ENCODE results near the gene MBD3.

MBD3 gene

DNA sequence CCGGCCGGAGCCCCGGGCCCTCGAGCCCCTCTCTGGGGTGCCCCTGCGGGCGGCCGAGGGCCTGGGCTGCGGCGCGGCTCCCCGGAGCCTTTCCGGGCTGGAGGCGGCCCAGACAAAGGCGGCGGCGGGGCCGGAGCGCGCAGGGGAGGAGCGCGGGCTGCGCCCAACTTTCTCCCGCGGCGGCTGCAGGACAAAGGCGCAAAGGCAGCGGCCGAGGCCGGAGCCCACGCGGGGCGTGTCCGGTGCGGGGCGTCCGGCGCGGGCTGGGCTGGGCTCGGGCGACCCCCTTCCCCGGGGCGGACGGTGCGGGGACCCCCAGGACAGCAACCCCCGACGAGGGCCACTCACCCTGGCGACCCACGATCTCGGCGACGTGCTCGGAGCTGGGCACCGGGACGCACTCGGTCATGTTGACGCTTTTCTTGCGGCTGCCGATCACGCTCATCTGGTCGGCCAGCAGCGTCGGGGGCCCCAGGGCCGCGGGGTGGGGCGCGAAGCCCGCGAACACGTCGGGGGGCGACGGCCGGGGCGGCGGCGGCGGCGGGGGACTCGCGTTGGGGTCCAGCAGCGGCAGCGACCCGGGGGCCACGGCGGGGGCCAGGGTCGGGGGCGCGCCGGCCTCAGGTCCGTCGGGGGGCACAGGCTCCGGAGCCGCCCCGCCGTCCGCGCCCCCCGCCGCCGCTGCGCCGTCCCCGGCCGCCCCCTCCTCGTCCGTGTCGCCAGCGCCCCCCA is 25.4 kb downstream of the MBD3 start:
- H3K4me1 Mint-ChIP-seq, result peaks cover 23% of the 10 kb centered on the region
- H3K9me3 Mint-ChIP-seq, result peaks cover 4% of the 10 kb centered on the region
- H3K4me3 Mint-ChIP-seq, result peak overlapping the region; percentile 75
- H3K27me3 Mint-ChIP-seq (ENCODE audit: low read depth, poor library complexity), result peaks cover 21% of the 10 kb centered on the region
- peak overlapping the region; percentile 69 for H3K27ac Mint-ChIP-seq
- TF ChIP-seq, protein P1, sequence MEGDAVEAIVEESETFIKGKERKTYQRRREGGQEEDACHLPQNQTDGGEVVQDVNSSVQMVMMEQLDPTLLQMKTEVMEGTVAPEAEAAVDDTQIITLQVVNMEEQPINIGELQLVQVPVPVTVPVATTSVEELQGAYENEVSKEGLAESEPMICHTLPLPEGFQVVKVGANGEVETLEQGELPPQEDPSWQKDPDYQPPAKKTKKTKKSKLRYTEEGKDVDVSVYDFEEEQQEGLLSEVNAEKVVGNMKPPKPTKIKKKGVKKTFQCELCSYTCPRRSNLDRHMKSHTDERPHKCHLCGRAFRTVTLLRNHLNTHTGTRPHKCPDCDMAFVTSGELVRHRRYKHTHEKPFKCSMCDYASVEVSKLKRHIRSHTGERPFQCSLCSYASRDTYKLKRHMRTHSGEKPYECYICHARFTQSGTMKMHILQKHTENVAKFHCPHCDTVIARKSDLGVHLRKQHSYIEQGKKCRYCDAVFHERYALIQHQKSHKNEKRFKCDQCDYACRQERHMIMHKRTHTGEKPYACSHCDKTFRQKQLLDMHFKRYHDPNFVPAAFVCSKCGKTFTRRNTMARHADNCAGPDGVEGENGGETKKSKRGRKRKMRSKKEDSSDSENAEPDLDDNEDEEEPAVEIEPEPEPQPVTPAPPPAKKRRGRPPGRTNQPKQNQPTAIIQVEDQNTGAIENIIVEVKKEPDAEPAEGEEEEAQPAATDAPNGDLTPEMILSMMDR (IDR thresholded peaks at IDR 0.05), result no peak
- peak; percentile 45 for DNase-seq
- peaks cover 30% of the 10 kb centered on the region for H3K36me3 Mint-ChIP-seq (ENCODE audit: low read depth)

DNA sequence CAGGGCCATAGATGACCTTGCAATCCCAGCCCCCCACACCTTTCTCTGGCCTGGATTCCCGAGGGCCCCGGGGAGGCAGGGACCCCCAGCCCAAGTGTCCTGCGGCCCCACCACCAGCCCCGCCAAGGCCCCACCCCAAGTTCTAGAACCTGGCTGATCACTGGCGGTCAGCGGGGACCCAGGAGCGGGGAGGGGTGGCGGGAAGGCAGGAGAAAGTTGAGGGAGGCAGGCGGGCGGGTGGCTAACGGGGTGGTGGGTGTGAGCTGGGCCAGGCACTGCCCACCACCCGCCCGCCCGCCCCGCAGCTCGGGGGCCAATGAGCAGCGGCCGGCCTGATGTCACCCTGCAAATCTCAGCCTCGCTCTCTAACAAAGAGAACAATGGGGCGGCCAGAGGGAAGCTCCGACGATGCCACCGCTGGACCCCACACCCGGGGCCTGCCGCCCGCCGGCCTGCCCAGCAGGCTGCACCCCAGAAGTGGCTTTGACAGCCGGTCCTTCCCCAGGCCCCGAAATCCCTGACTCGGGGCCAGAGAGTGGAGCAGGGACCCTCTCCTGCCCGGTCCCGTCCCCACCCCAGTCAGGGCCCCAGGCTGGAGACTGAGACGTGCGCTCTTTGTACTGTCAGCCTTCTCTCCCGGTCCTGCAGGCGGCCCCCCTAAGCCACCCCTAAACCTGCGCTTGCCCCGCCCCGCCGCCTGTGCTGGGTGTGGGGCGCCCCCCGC is 26.1 kb downstream of the MBD3 start:
- Mint-ChIP-seq H3K4me1 (peaks cover 23% of the 10 kb centered on the region), H3K9me3 (peaks cover 4% of the 10 kb centered on the region), H3K27ac (no peak overlapping the region), H3K36me3 (ENCODE audit: low read depth) (peaks cover 31% of the 10 kb centered on the region), H3K4me3 (peak overlapping the region; percentile 72), H3K27me3 (ENCODE audit: low read depth, poor library complexity) (peaks cover 20% of the 10 kb centered on the region)
- DNase-seq, result peak; percentile 72
- TF ChIP-seq, protein P1 (IDR thresholded peaks at IDR 0.05), result no peak

DNA sequence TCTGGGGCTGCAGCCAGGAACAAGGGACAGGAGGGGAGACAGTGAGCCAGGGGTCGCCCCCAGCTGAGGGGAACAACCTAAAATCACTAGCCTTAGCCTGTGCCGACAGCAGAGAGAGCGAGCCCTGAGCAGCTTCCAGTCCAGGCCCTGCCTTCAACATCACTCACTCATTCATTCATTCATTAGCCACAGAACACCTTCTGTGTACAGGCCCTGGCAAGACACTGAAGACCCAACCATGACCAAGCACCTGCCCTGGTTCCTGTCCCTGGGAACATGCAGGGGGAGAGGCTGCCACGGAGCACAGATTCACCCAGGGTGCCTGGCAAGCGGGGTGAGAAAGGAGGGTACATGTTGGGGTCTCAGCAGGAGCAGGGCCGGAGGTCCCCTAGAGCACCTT is 29.4 kb downstream of the MBD3 start:
- no peak for DNase-seq
- peak overlapping the region; percentile 59 for H3K27ac Mint-ChIP-seq

DNA sequence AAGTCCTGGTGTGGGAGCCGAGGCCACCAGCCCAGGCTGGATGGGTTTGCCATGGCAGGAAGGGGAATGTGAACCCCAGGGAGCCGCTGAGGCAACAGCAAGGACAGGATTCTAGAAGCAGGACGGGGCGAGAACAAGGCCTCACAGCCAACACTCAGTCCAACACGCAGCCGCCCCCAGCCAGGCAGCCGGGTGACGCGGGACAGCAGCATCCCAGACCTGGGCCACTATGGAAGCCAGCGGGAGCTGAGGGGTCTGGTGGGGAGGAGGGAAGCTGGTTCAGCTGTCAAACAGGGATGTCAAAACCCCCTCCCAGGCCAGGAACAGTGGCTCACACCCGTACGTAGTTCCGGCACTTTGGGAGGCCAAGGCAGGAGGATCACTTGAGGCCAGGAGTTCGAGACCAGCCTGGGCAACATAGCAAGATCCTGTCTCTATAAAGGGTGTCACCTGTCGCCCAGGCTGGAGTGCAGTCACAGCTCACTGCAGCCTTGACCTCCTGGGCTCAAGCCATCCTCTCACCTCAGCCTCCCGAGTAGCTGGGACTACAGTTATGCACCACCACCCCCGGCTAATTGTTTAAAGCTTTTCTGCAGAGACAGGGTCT is 31.3 kb downstream of the MBD3 start:
- no peaks in the 10 kb centered on the region for H3K9me3 Mint-ChIP-seq
- peaks cover 20% of the 10 kb centered on the region for H3K4me1 Mint-ChIP-seq
- no peak overlapping the region for H3K4me3 Mint-ChIP-seq
- no peak for DNase-seq
- TF ChIP-seq, protein P1 (IDR thresholded peaks at IDR 0.05), result no peak
- H3K27me3 Mint-ChIP-seq (ENCODE audit: low read depth, poor library complexity), result no peaks in the 10 kb centered on the region
- H3K27ac Mint-ChIP-seq, result no peak overlapping the region
- H3K36me3 Mint-ChIP-seq (ENCODE audit: low read depth), result peaks cover 64% of the 10 kb centered on the region

More for the DNA sequence above, 29.4 kb downstream of the MBD3 start:
- Mint-ChIP-seq H3K4me3 (no peak overlapping the region), H3K4me1 (peaks cover 20% of the 10 kb centered on the region), H3K36me3 (ENCODE audit: low read depth) (peaks cover 52% of the 10 kb centered on the region), H3K27me3 (ENCODE audit: low read depth, poor library complexity) (no peaks in the 10 kb centered on the region), H3K9me3 (no peaks in the 10 kb centered on the region)
- TF ChIP-seq, protein P1 (IDR thresholded peaks at IDR 0.05), result no peak

DNA sequence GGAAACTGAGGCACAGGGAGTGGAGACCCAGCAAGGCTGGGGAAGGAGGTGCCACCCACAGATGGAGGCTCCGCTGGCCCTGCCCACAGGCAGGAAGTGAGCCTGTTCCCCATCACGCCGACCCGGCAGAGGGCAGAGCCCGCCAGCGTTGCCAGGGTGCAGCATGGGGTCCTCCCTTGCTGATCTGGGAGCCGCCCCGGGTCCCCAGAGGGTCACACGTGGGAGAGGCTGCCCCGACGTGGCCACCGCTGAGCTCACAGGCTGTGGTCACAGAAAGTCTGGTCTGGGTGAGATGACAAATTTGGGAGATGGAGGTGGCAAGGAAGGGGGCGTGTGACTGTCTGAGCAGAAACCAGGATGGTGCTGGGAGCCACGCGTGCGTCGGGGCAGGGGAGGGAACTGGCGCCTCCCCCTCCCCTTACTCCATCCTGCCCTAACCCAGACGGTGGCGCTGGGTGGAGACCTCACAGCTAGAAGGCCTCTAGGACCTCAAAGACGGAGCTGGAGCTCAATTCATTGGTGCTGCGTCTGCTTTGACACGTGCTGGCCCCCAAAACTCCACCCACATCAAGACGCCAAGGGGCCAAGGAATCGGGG is 32.3 kb downstream of the MBD3 start:
- H3K9me3 Mint-ChIP-seq, result no peaks in the 10 kb centered on the region
- no peaks in the 10 kb centered on the region for H3K27me3 Mint-ChIP-seq (ENCODE audit: low read depth, poor library complexity)
- peaks cover 17% of the 10 kb centered on the region for H3K4me1 Mint-ChIP-seq
- no peak for DNase-seq
- TF ChIP-seq, protein P1 (IDR thresholded peaks at IDR 0.05), result no peak
- no peak overlapping the region for H3K27ac Mint-ChIP-seq
- H3K36me3 Mint-ChIP-seq (ENCODE audit: low read depth), result peaks cover 61% of the 10 kb centered on the region
- no peak overlapping the region for H3K4me3 Mint-ChIP-seq

Data from nephron progenitor cell (in vitro differentiated cells).